T-cell (primary cell): Measurements from ENCODE around the gene PSD4. TPM values are rescaled to one million over a fixed set of nuclear protein-coding genes. Genes with fewer than 3 reads are reported as not detected.
A peak's percentile ranks its signal among the peaks of the same experiment; 100 is the strongest.

ENCODE experiments used
- ATAC-seq, 4 experiments: fragments of 200-7000 bp in 3 of 4; fragments of 150-1000 bp in 1 of 4; cut with Tn5 transposase; replicated peaks in 1 of 4; 1 replicate in 3 of 4; 2 replicates in 1 of 4; pipeline ENCODE4 v1.10.0; 2021; ENCODE audit warnings: moderate library complexity in 3 of 4, mild to moderate bottlenecking in 2 of 4, moderate number of reproducible peaks in 1 of 4
- CTCF ChIA-PET, 2 donors: fragments of 300-600 bp; sonication (Branson Sonifier 250); formaldehyde crosslinking; loops; one replicate each; lab custom pipeline; 2022; ENCODE audit warnings: antibody characterized with exemption in 2 of 2; lab: Charles Lee
- POLR2A ChIA-PET, 2 donors: fragments of 300-600 bp; sonication (Branson Sonifier 250); formaldehyde crosslinking; loops; one replicate each; lab custom pipeline; 2022; ENCODE audit warnings: antibody characterized with exemption in 2 of 2; lab: Charles Lee
- DNase-seq, 35 experiments: peaks; one replicate each; pipeline versions ENCODE4 v3.0.0 to v3.0.0-alpha.2; 2013 to 2023
- H3K27ac ChIP-seq: one replicate; pipeline ENCODE4 v1.5.1; 2013; ENCODE audit warnings: low read length
- H3K27me3 ChIP-seq, 2 experiments: replicated peaks in 1 of 2; 1 replicate in 1 of 2; 2 replicates in 1 of 2; pipeline versions ENCODE4 v1.6.1 to v1.7.0; 2013; ENCODE audit warnings: low read length in 1 of 2, mixed read lengths in 1 of 2; ENCODE audit not compliant: control insufficient read depth in 2 of 2, insufficient read depth in 2 of 2; ENCODE audit errors: extremely low read depth in 1 of 2
- H3K36me3 ChIP-seq, 2 donors: 1 replicate in 1 of 2; 2 replicates in 1 of 2; pipeline versions ENCODE4 v1.6.1 to v1.7.0; 2013; ENCODE audit warnings: low read length in 1 of 2; ENCODE audit not compliant: control insufficient read depth in 2 of 2, insufficient read depth in 1 of 2; ENCODE audit errors: extremely low read depth in 1 of 2
- H3K4me1 ChIP-seq, 2 experiments: 1 replicate in 1 of 2; 2 replicates in 1 of 2; pipeline versions ENCODE4 v1.6.1 to v1.7.0; 2013; ENCODE audit warnings: low read length in 2 of 2, mixed read lengths in 1 of 2; ENCODE audit not compliant: insufficient read depth in 2 of 2, control insufficient read depth in 1 of 2; ENCODE audit errors: extremely low read depth in 1 of 2
- H3K4me3 ChIP-seq, 2 donors: 1 replicate in 1 of 2; 2 replicates in 1 of 2; pipeline versions ENCODE4 v1.5.1 to v1.7.0; 2013; ENCODE audit warnings: mild to moderate bottlenecking in 2 of 2, low read length in 1 of 2, moderate library complexity in 1 of 2; ENCODE audit not compliant: control insufficient read depth in 1 of 2; ENCODE audit errors: extremely low read depth in 1 of 2
- H3K9me3 ChIP-seq: 2 replicates; pipeline ENCODE4 v1.7.0; 2013
- H3K27ac Mint-ChIP-seq, 2 donors: one replicate each; pipeline ENCODE4 v1.8.0; 2020 to 2021; ENCODE audit warnings: mild to moderate bottlenecking in 2 of 2, mixed read lengths in 2 of 2
- H3K27me3 Mint-ChIP-seq, 2 donors: one replicate each; pipeline ENCODE4 v1.8.0; 2021 to 2022; ENCODE audit warnings: mixed read lengths in 2 of 2
- H3K36me3 Mint-ChIP-seq: one replicate; pipeline ENCODE4 v1.8.0; 2021; ENCODE audit warnings: mixed read lengths
- H3K4me1 Mint-ChIP-seq, 3 donors: one replicate each; pipeline ENCODE4 v1.8.0; 2020 to 2022; ENCODE audit warnings: mixed read lengths in 3 of 3, mild to moderate bottlenecking in 1 of 3
- H3K4me3 Mint-ChIP-seq, 3 donors: one replicate each; pipeline ENCODE4 v1.8.0; 2020 to 2022; ENCODE audit warnings: mild to moderate bottlenecking in 3 of 3, mixed read lengths in 3 of 3, moderate library complexity in 3 of 3
- H3K9me3 Mint-ChIP-seq, 3 donors: one replicate each; pipeline ENCODE4 v1.8.0; 2020 to 2022; ENCODE audit warnings: mixed read lengths in 3 of 3
- WGBS: methylation state at CpG from one replicate; pipeline ENCODE4 v1.1.5; 2013; ENCODE audit warnings: missing lambda C conversion rate; ENCODE audit not compliant: insufficient coverage; 5-methylcytosine and 5-hydroxymethylcytosine counted together
- total RNA-seq, 35 experiments: library from RNA in 6 of 35; stranded (reverse) in 6 of 35; fragments of 120-200 nt in 1 of 35; gene quantifications; one replicate each; pipeline versions ENCODE4 v1.2.1 to v1.2.4 and lab custom pipeline; 2013 to 2026

PSD4 gene
- total RNA-seq, 5 donors from 2014 or later (not counting 1 experiment from before 2014, with no cell fraction given), result 145 to 217 (median 150) TPM

DNA sequence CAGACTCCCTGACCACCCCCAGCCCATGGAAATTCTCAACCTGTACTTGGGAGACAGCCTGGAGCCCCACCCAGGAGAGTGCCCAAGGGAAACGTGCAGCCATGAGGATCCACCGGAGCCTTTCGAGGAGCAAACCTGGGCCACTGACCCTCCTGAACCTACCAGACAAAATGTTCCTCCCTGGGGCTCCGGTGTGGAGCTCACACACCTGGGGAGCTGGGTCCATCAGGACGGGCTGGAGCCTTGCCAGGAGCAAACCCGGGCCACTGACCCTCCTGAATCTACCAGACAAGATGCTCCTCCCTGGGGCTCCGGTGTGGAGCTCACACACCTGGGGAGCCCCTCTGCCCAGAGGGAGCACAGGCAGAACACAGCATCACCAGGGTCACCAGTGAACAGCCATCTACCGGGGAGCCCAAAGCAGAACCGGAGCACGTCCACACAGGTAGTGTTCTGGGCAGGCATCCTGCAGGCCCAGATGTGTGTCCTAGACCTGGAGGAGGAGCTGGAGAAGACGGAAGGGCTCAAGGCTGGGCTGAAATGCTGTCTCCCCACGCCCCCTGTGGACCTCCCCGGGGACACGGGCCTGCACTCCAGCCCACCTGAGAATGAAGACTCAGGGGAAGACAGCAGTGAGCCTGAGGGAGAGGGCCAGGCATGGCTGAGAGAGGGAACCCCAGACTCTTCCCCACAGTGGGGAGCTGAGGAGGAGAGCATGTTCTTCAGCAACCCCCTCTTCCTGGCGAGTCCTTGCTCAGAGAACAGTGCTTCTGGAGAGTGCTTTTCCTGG lies 8.9 kb downstream of the PSD4 start:
- H3K4me3 ChIP-seq, result peak overlapping the region in 1 of 2 donors; percentile 30
- peaks cover 54 to 95% of the 10 kb centered on the region in 2 experiments for H3K4me1 ChIP-seq

DNA sequence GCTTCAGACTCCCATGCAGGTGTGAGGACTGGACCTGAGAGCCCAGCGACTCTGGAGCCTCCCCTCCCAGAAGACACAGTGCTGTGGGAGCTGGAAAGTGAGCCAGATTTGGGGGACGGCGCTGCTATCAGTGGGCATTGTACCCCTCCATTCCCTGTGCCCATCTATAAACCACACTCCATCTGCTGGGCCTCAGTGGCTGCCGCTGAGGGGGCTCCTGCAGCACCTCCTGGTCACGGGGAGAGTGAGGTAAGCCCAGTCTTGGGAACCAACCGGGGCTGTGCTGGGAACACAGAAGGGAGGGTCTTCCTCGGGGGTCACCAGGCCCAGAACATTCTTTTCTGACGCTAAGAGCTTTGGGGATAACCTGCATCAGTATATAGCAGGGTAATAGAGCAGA lies 9.5 kb downstream of the PSD4 start:
- Mint-ChIP-seq H3K4me1 (peaks cover 93 to 97% (median 95%) of the 10 kb centered on the region in 3 donors), H3K27me3 (no peaks in the 10 kb centered on the region), H3K9me3 (no peaks in the 10 kb centered on the region), H3K36me3 (peaks cover 38% of the 10 kb centered on the region), H3K27ac (peak overlapping the region; percentile 83 to 96), H3K4me3 (peak overlapping the region in 2 of 3 donors; percentile 2 to 41)
- Histone ChIP-seq H3K27me3 (no peaks in the 10 kb centered on the region), H3K4me3 (peak overlapping the region in 1 of 2 donors; percentile 30), H3K4me1 (peaks cover 54 to 92% of the 10 kb centered on the region in 2 experiments), H3K27ac (no peak overlapping the region), H3K9me3 (no peaks in the 10 kb centered on the region), H3K36me3 (peaks cover 20 to 74% of the 10 kb centered on the region in 2 donors)
- CTCF ChIA-PET, result interaction anchor here (0.5 to 1.4 kb wide), 3 partner anchors 15 to 45 kb away, joined by 3 to 11 read pairs (median 3); no protein-coding TSS in a partner anchor
- no peak for ATAC-seq
- WGBS, result no CpG with 5 or more reads among the region's 8 CpGs
- POLR2A ChIA-PET, result no interaction called here
- DNase-seq, result no peak

More for the DNA sequence above, 8.9 kb downstream of the PSD4 start:
- ATAC-seq (no peak), DNase-seq (no peak)
- 94% methylated on average over 9 of the region's 15 CpGs for WGBS
- H3K4me3 Mint-ChIP-seq, result peak overlapping the region in 1 of 3 donors; percentile 86
- Histone ChIP-seq H3K27me3 (no peaks in the 10 kb centered on the region), H3K36me3 (peaks cover 18 to 73% of the 10 kb centered on the region in 2 donors), H3K9me3 (no peaks in the 10 kb centered on the region), H3K27ac (peak overlapping the region; percentile 49)
- CTCF ChIA-PET, result interaction anchor here in 1 of 2 donors (0.7 kb wide), 1 partner anchor 41 kb away, joined by 3 read pairs; no protein-coding TSS in a partner anchor
- peaks cover 95 to 99% (median 96%) of the 10 kb centered on the region in 3 donors for H3K4me1 Mint-ChIP-seq
- peaks cover 35% of the 10 kb centered on the region for H3K36me3 Mint-ChIP-seq
- H3K9me3 Mint-ChIP-seq, result no peaks in the 10 kb centered on the region
- POLR2A ChIA-PET, result interaction anchor here in 1 of 2 donors (0.6 kb wide), 1 partner anchor 994 kb away, joined by 3 read pairs; no protein-coding TSS in a partner anchor
- H3K27ac Mint-ChIP-seq, result peak overlapping the region; percentile 91 to 96
- H3K27me3 Mint-ChIP-seq, result no peaks in the 10 kb centered on the region

DNA sequence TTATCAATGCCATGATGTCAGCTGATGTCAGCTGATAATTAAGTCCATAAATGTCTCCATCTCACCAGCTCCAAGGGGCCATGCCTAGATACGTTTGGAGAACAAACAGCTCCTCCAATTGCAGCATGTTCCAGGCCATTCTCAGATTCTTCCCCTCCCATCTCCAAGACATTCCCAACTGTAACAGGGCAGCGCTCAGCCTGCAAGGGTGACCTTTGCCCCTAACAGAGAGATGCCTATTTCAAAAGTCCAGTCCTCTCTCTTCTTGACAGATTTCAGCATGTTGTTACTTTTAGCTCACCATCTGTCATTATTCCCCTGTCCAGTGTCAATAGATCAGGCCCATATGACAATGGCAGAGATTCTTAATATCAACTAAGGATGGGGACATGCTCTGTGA lies 9.9 kb downstream of the PSD4 start:
- H3K27ac Mint-ChIP-seq, result peak overlapping the region; percentile 83 to 96
- ATAC-seq, result no peak
- H3K36me3 ChIP-seq, result peaks cover 21 to 76% of the 10 kb centered on the region in 2 donors

DNA sequence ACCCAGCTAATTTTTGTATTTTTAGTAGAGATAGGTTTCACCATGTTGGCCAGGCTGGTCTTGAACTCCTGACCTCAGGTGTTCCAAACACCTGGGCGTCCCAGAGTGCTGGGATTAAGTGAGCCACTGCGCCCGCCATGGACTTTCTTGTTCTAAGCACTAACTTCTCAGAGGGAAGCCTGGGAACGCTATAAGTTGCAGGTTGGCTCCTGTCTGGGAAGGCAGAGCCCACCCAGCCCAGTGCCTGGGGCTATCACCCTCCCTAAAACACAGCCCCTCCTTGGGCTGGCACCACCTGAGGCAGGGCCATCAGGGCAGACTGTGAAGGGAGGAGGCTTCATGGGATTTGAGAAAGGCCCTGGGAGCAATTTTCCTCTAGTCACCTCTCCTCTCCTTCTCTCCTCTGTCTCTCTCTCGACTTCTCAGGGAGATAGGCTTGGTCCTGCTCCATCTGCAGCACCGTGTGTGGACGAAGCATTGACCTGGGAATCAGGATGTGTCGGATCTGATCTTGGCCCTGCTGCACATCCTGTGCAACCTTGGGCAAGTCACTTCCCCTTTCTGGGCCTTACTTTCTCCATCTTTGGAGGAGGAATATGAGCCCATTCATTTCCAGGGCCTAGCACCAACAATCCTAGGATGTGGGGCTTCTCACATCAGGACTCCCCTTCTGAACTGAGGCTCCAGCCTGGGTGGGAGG lies 10.9 kb downstream of the PSD4 start:
- H3K27ac ChIP-seq, result peak overlapping the region; percentile 31
- Mint-ChIP-seq H3K27ac (peak overlapping the region; percentile 90 to 96), H3K9me3 (no peaks in the 10 kb centered on the region), H3K4me1 (peaks cover 89 to 93% (median 90%) of the 10 kb centered on the region in 3 donors), H3K36me3 (peaks cover 36% of the 10 kb centered on the region), H3K27me3 (no peaks in the 10 kb centered on the region), H3K4me3 (peak overlapping the region in 2 of 3 donors; percentile 28 to 41)
- ChIA-PET CTCF (interaction anchor here (0.9 to 1.4 kb wide), 3 partner anchors 14 to 47 kb away, joined by 3 to 11 read pairs (median 11); no protein-coding TSS in a partner anchor), POLR2A (interaction anchor here in 1 of 2 donors (0.6 to 0.7 kb wide), 2 partner anchors 10 to 14 kb away, joined by 3 read pairs; no protein-coding TSS in a partner anchor)
- peaks cover 39 to 83% of the 10 kb centered on the region in 2 experiments for H3K4me1 ChIP-seq
- no peak overlapping the region for H3K4me3 ChIP-seq
- WGBS, result no CpG with 5 or more reads among the region's 8 CpGs
- no peaks in the 10 kb centered on the region for H3K9me3 ChIP-seq
- DNase-seq, result no peak
- ATAC-seq, result no peak
- peaks cover 21 to 77% of the 10 kb centered on the region in 2 donors for H3K36me3 ChIP-seq
- no peaks in the 10 kb centered on the region for H3K27me3 ChIP-seq

More for the DNA sequence above, 9.9 kb downstream of the PSD4 start:
- H3K27ac ChIP-seq, result peak overlapping the region; percentile 15
- ChIA-PET CTCF (interaction anchor here (0.5 to 1.4 kb wide), 4 partner anchors 15 to 46 kb away, joined by 3 to 11 read pairs (median 7); no protein-coding TSS in a partner anchor), POLR2A (interaction anchor here in 1 of 2 donors (0.7 kb wide), 1 partner anchor 9 kb away, joined by 3 read pairs; no protein-coding TSS in a partner anchor)
- no peak for DNase-seq
- no peaks in the 10 kb centered on the region for H3K9me3 Mint-ChIP-seq
- WGBS, result 90% methylated on average over 2 of the region's 2 CpGs
- no peak overlapping the region for H3K4me3 ChIP-seq
- peaks cover 37% of the 10 kb centered on the region for H3K36me3 Mint-ChIP-seq
- peaks cover 49 to 92% of the 10 kb centered on the region in 2 experiments for H3K4me1 ChIP-seq
- no peaks in the 10 kb centered on the region for H3K27me3 Mint-ChIP-seq
- H3K4me3 Mint-ChIP-seq, result peak overlapping the region in 2 of 3 donors; percentile 2 to 41
- peaks cover 90 to 93% (median 93%) of the 10 kb centered on the region in 3 donors for H3K4me1 Mint-ChIP-seq
- no peaks in the 10 kb centered on the region for H3K27me3 ChIP-seq
- H3K9me3 ChIP-seq, result no peaks in the 10 kb centered on the region

DNA sequence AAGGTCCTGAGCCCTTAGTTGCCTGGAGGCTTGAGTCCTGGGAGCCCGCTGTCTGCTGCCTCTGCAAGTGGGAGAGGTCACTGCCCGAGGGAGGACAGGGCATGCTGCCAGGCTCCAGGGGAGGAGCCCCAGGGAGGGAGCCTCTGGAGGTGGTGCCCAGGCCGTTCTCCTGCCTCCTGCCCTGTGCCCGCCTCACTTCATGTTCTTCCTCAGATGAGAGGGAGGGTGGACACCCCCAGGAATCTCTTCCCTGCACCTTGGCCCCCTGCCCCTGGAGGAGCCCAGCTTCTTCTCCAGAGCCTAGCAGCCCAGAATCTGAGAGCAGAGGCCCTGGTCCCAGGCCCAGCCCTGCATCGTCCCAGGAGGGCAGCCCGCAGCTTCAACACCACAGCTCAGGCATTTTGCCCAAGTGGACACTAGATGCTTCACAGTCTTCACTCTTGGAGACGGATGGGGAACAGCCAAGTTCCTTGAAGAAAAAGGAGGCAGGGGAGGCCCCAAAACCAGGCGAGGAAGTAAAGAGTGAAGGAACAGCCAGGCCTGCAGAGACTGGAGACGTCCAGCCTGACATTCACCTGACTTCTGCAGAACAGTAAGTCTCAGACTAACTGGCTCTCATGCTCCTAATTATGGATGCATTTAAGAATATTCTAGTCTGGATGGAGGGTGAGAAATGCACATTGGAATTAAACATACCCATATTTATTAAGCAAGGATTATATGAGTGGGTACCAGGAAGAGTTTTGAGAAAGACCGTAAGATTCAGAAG lies 12.1 kb downstream of the PSD4 start:
- Mint-ChIP-seq H3K9me3 (no peaks in the 10 kb centered on the region), H3K4me1 (peaks cover 85 to 89% (median 89%) of the 10 kb centered on the region in 3 donors), H3K27me3 (no peaks in the 10 kb centered on the region), H3K4me3 (peak overlapping the region in 1 of 3 donors; percentile 30), H3K27ac (peak overlapping the region; percentile 90 to 96), H3K36me3 (peaks cover 43% of the 10 kb centered on the region)
- CTCF ChIA-PET, result no interaction called here
- POLR2A ChIA-PET, result no interaction called here
- H3K36me3 ChIP-seq, result peaks cover 21 to 84% of the 10 kb centered on the region in 2 donors
- H3K27ac ChIP-seq, result no peak overlapping the region
- 82% methylated on average over 5 of the region's 10 CpGs for WGBS
- H3K4me1 ChIP-seq, result peaks cover 31 to 71% of the 10 kb centered on the region in 2 experiments
- H3K4me3 ChIP-seq, result no peak overlapping the region
- DNase-seq, result no peak
- ATAC-seq, result no peak
- no peaks in the 10 kb centered on the region for H3K27me3 ChIP-seq
- H3K9me3 ChIP-seq, result no peaks in the 10 kb centered on the region
